Fibroblast of villous mesenchyme (primary cell): ENCODE data around the gene RAPGEF3. TPM values are rescaled to one million over a fixed set of nuclear protein-coding genes. Genes with fewer than 3 reads are reported as not detected.

Experiments
- DNase-seq: peaks from one replicate; pipeline ENCODE4 v3.0.0-alpha.2; 2010; ENCODE audit warnings: low read depth
- H3K4me3 ChIP-seq: 2 replicates; pipeline ENCODE4 v1.5.1; 2011; ENCODE audit warnings: low read depth, mild to moderate bottlenecking, low read length
- total RNA-seq: library from RNA; depleted of rRNA; stranded (reverse); fragments of >200 nt; gene quantifications from 2 replicates; pipeline ENCODE4 v1.2.3, GENCODE V29; 2012
- TF ChIP-seq, protein P1 (sequence below): IDR thresholded peaks from 2 replicates; pipeline ENCODE4 v1.5.1; 2012; ENCODE audit warnings: low read depth, mild to moderate bottlenecking, low read length; ENCODE audit not compliant: insufficient read depth

RAPGEF3 gene
- total RNA-seq, 1 donor = 9.1 TPM

- H3K4me3 ChIP-seq = no peak overlapping the region
- DNase-seq = no peak
- TF ChIP-seq, protein P1, sequence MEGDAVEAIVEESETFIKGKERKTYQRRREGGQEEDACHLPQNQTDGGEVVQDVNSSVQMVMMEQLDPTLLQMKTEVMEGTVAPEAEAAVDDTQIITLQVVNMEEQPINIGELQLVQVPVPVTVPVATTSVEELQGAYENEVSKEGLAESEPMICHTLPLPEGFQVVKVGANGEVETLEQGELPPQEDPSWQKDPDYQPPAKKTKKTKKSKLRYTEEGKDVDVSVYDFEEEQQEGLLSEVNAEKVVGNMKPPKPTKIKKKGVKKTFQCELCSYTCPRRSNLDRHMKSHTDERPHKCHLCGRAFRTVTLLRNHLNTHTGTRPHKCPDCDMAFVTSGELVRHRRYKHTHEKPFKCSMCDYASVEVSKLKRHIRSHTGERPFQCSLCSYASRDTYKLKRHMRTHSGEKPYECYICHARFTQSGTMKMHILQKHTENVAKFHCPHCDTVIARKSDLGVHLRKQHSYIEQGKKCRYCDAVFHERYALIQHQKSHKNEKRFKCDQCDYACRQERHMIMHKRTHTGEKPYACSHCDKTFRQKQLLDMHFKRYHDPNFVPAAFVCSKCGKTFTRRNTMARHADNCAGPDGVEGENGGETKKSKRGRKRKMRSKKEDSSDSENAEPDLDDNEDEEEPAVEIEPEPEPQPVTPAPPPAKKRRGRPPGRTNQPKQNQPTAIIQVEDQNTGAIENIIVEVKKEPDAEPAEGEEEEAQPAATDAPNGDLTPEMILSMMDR = no peak
Observed at GRCh38 chr12:47774663-47775062, 16.0 kb upstream of the RAPGEF3 start.

DNA sequence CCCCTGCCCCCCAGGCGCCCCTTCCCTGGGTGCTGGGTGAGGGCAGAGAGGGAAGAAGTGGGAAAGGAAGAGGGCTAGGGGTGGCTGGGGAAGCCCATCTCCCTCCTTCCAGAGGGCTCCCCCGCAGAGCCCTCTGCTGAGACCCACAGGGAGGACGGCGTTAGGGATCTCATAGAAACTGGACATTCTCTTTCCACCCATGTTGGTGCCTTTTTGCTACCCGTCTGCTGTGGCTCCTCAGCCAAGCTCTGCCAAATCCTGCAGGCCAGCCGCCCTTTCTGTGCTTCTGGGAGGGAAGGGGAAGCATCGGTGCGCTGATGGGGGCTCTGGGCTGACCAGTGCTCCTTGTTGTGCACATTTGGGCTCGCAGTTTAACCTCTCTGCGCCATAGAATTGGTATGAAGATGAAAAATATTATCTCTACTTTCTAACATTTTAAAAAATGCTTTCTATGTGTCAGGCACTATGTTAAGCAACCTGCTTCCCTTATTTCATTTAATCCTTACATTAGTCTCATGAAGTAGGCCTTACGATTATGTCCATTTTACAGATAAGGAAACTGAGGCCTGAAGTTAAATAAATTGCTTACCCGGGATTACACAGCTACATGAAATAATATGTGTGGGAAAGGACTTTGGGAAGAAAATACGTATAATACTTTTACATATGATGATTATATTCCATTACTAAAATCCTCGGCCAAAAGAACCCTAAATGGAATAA, 15.3 kb upstream of the RAPGEF3 start:
- H3K4me3 ChIP-seq = peak overlapping the region; percentile 64
- DNase-seq = no peak
- TF ChIP-seq, protein P1 = no peak

- H3K4me3 ChIP-seq = peak within 1 kb of the TSS; percentile 64
- DNase-seq = peak; percentile 55
- TF ChIP-seq, protein P1 = peak; percentile 21
Observed at GRCh38 chr12:47773062-47773857, 14.6 kb upstream of the RAPGEF3 start, which contains the start of gene SLC48A1. TSS of gene SLC48A1 (plus strand) at chr12:47773238. CDS start at chr12:47773305, 67 bp downstream.

DNA sequence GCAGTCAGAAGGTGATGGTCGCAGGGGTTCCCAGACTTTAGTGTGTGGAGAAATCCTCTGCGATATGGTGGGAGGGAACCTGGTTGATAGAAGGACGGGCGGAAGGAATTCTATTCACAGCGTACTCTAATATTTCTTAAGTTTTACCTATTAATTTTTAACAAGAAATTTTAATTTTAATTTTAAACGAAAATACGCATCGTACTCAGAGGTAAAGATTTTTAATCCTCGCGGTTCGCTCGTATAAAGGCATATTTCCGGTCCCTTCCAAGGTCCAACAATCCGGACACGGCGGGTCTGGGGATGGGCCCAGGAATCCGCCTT, 14.0 kb upstream of the RAPGEF3 start:
- DNase-seq = no peak
- H3K4me3 ChIP-seq = peak overlapping the region; percentile 64
- TF ChIP-seq, protein P1 = no peak

GRCh38 chr12:47772094-47772660, 13.5 kb upstream of the RAPGEF3 start:
- TF ChIP-seq, protein P1 = no peak
- no peak overlapping the region for H3K4me3 ChIP-seq
- DNase-seq = no peak

GRCh38 chr12:47771304-47771703, 12.6 kb upstream of the RAPGEF3 start:
- TF ChIP-seq, protein P1 = no peak
- no peak for DNase-seq
- H3K4me3 ChIP-seq = no peak overlapping the region
